HCT116 (cell line): ENCODE data around the gene SPATA2L.

Experiments
- ATF3 ChIP-seq: IDR thresholded peaks from 2 replicates; pipeline ENCODE4 v1.6.1; 2012
- EZH2 ChIP-seq: fragments of 200-600 bp; sonication (generic); IDR thresholded peaks from 2 replicates; pipeline ENCODE4 v1.6.1; 2017; ENCODE audit warnings: antibody characterized with exemption, mixed run types
- EZH2phosphoT487 ChIP-seq: fragments of 200-600 bp; IDR thresholded peaks from 2 replicates; pipeline ENCODE4 v1.6.1; 2018; ENCODE audit warnings: antibody characterized with exemption, borderline replicate concordance
- JUND ChIP-seq: IDR thresholded peaks from 2 replicates; pipeline ENCODE4 v1.6.1; 2012
- POLR2A ChIP-seq: IDR thresholded peaks from 2 replicates; pipeline ENCODE4 v1.7.0; 2011; ENCODE audit warnings: borderline replicate concordance; ENCODE audit not compliant: insufficient read depth, insufficient read length; ENCODE audit errors: extremely low read depth
- POLR2AphosphoS5 ChIP-seq: IDR thresholded peaks from 2 replicates; pipeline ENCODE4 v1.6.1; 2011; ENCODE audit warnings: mild to moderate bottlenecking, low read depth, low read length, moderate library complexity
- RAD21 ChIP-seq: IDR thresholded peaks from 2 replicates; pipeline ENCODE4 v1.6.1; 2012; ENCODE audit warnings: low read depth, mild to moderate bottlenecking
- SIN3A ChIP-seq: IDR thresholded peaks from 2 replicates; pipeline ENCODE4 v1.6.1; 2012; ENCODE audit warnings: low read depth
- SP1 ChIP-seq: IDR thresholded peaks from 2 replicates; pipeline ENCODE4 v1.6.1; 2012; ENCODE audit warnings: low read depth
- SRF ChIP-seq: IDR thresholded peaks from 2 replicates; pipeline ENCODE4 v1.6.1; 2012; ENCODE audit warnings: low read depth
- ZNF274 ChIP-seq: fragments of 200-500 bp; sonication (Bioruptor generic); IDR thresholded peaks from 2 replicates; pipeline ENCODE4 v1.6.1; 2014; ENCODE audit warnings: mild to moderate bottlenecking, low read depth, low read length, inconsistent platforms
- TF ChIP-seq, protein P1 (sequence below), 3 experiments: fragments of 200-600 bp in 1 of 3; sonication (generic) in 1 of 3; IDR thresholded peaks in 2 of 3; conservative IDR thresholded peaks in 1 of 3; 2 replicates each; pipeline ENCODE4 v1.5.1; 2012 to 2017; ENCODE audit warnings: low read depth in 2 of 3, low read length in 2 of 3, antibody characterized with exemption in 1 of 3, borderline replicate concordance in 1 of 3, control low read depth in 1 of 3, mild to moderate bottlenecking in 1 of 3, mixed read lengths in 1 of 3, mixed run types in 1 of 3, moderate library complexity in 1 of 3; ENCODE audit not compliant: insufficient read depth in 1 of 3
- TF ChIP-seq, protein P2 (sequence below): IDR thresholded peaks from 2 replicates; pipeline ENCODE4 v1.6.1; 2012
- TF ChIP-seq, protein P3 (sequence below): IDR thresholded peaks from 2 replicates; pipeline ENCODE4 v1.6.1; 2012; ENCODE audit warnings: low read depth

GRCh38 chr16:89710709-89711564 lies 9.4 kb upstream of the SPATA2L start:
- TF ChIP-seq, protein P1, sequence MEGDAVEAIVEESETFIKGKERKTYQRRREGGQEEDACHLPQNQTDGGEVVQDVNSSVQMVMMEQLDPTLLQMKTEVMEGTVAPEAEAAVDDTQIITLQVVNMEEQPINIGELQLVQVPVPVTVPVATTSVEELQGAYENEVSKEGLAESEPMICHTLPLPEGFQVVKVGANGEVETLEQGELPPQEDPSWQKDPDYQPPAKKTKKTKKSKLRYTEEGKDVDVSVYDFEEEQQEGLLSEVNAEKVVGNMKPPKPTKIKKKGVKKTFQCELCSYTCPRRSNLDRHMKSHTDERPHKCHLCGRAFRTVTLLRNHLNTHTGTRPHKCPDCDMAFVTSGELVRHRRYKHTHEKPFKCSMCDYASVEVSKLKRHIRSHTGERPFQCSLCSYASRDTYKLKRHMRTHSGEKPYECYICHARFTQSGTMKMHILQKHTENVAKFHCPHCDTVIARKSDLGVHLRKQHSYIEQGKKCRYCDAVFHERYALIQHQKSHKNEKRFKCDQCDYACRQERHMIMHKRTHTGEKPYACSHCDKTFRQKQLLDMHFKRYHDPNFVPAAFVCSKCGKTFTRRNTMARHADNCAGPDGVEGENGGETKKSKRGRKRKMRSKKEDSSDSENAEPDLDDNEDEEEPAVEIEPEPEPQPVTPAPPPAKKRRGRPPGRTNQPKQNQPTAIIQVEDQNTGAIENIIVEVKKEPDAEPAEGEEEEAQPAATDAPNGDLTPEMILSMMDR (IDR thresholded peaks at IDR 0.05 in 2 of 3, conservative IDR thresholded peaks at IDR 0.05 in 1 of 3; ENCODE audit: borderline replicate concordance in 1 of 3, insufficient read depth in 1 of 3, low read depth in 2 of 3, low read length in 2 of 3), result no peak
- TF ChIP-seq POLR2A (no peak), EZH2 (no peak), JUND (no peak), RAD21 (no peak), ZNF274 (no peak), EZH2phosphoT487 (no peak), SRF (no peak), ATF3 (no peak), POLR2AphosphoS5 (no peak), SIN3A (no peak), SP1 (no peak)
- TF ChIP-seq, protein P2, sequence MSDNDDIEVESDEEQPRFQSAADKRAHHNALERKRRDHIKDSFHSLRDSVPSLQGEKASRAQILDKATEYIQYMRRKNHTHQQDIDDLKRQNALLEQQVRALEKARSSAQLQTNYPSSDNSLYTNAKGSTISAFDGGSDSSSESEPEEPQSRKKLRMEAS, result no peak
- TF ChIP-seq, protein P3, sequence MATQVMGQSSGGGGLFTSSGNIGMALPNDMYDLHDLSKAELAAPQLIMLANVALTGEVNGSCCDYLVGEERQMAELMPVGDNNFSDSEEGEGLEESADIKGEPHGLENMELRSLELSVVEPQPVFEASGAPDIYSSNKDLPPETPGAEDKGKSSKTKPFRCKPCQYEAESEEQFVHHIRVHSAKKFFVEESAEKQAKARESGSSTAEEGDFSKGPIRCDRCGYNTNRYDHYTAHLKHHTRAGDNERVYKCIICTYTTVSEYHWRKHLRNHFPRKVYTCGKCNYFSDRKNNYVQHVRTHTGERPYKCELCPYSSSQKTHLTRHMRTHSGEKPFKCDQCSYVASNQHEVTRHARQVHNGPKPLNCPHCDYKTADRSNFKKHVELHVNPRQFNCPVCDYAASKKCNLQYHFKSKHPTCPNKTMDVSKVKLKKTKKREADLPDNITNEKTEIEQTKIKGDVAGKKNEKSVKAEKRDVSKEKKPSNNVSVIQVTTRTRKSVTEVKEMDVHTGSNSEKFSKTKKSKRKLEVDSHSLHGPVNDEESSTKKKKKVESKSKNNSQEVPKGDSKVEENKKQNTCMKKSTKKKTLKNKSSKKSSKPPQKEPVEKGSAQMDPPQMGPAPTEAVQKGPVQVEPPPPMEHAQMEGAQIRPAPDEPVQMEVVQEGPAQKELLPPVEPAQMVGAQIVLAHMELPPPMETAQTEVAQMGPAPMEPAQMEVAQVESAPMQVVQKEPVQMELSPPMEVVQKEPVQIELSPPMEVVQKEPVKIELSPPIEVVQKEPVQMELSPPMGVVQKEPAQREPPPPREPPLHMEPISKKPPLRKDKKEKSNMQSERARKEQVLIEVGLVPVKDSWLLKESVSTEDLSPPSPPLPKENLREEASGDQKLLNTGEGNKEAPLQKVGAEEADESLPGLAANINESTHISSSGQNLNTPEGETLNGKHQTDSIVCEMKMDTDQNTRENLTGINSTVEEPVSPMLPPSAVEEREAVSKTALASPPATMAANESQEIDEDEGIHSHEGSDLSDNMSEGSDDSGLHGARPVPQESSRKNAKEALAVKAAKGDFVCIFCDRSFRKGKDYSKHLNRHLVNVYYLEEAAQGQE, result no peak
